Chondrocyte (in vitro differentiated cells): ENCODE measurements around the gene VWA3A. TPM values are rescaled to one million over a fixed set of nuclear protein-coding genes. Genes with fewer than 3 reads are reported as not detected.

Source experiments
- DNase-seq: peaks from one replicate; pipeline ENCODE4 v3.0.0; 2021; ENCODE audit warnings: mixed read lengths, low spot score
- H3K27ac Mint-ChIP-seq: one replicate; pipeline ENCODE4 v1.8.0; 2021; ENCODE audit warnings: mild to moderate bottlenecking, moderate library complexity, mixed read lengths; ENCODE audit not compliant: unreplicated experiment
- H3K27me3 Mint-ChIP-seq: 2 replicates; pipeline ENCODE4 v1.8.0; 2021; ENCODE audit warnings: low read depth, mixed read lengths
- H3K36me3 Mint-ChIP-seq: 2 replicates; pipeline ENCODE4 v1.8.0; 2021; ENCODE audit warnings: low read depth, mixed read lengths
- H3K4me1 Mint-ChIP-seq: 2 replicates; pipeline ENCODE4 v1.8.0; 2021; ENCODE audit warnings: low read depth, mild to moderate bottlenecking, mixed read lengths
- H3K4me3 Mint-ChIP-seq: one replicate; pipeline ENCODE4 v1.8.0; 2021; ENCODE audit warnings: mild to moderate bottlenecking, moderate library complexity, mixed read lengths; ENCODE audit not compliant: unreplicated experiment
- H3K9me3 Mint-ChIP-seq: 2 replicates; pipeline ENCODE4 v1.8.0; 2021; ENCODE audit warnings: low read depth, mixed read lengths
- CTCF ChIP-seq: fragments of 200-600 bp; sonication (generic); IDR thresholded peaks from 2 replicates; pipeline ENCODE4 v1.5.0; 2021; ENCODE audit warnings: antibody characterized with exemption, mild to moderate bottlenecking, moderate library complexity
- total RNA-seq: library from RNA; stranded (reverse); gene quantifications from 3 replicates; pipeline ENCODE4 v1.2.1, GENCODE V29; 2021

The VWA3A gene
- total RNA-seq, 1 donor from 2014 or later = not detected

GRCh38 chr16:22117609-22118008, 25.3 kb downstream of the VWA3A start:
- Mint-ChIP-seq H3K36me3 (no peaks in the 10 kb centered on the region), H3K27me3 (peaks cover 4% of the 10 kb centered on the region), H3K4me1 (no peaks in the 10 kb centered on the region), H3K27ac (no peak overlapping the region), H3K4me3 (no peak overlapping the region), H3K9me3 (no peaks in the 10 kb centered on the region)
- DNase-seq = no peak
- TF ChIP-seq CTCF = no peak

GRCh38 chr16:22120440-22120839, 28.1 kb downstream of the VWA3A start:
- H3K4me1 Mint-ChIP-seq = no peaks in the 10 kb centered on the region
- H3K9me3 Mint-ChIP-seq = no peaks in the 10 kb centered on the region
- no peak overlapping the region for H3K27ac Mint-ChIP-seq
- DNase-seq = no peak
- H3K36me3 Mint-ChIP-seq = no peaks in the 10 kb centered on the region
- H3K4me3 Mint-ChIP-seq = no peak overlapping the region
- H3K27me3 Mint-ChIP-seq = peaks cover 4% of the 10 kb centered on the region
- TF ChIP-seq CTCF = no peak

GRCh38 chr16:22122239-22122638, 29.9 kb downstream of the VWA3A start:
- no peaks in the 10 kb centered on the region for H3K36me3 Mint-ChIP-seq
- H3K27ac Mint-ChIP-seq = no peak overlapping the region
- DNase-seq = no peak
- no peaks in the 10 kb centered on the region for H3K4me1 Mint-ChIP-seq
- H3K9me3 Mint-ChIP-seq = no peaks in the 10 kb centered on the region
- H3K27me3 Mint-ChIP-seq = peaks cover 4% of the 10 kb centered on the region
- TF ChIP-seq CTCF = no peak
- H3K4me3 Mint-ChIP-seq = no peak overlapping the region

GRCh38 chr16:22123146-22123545, 30.8 kb downstream of the VWA3A start:
- TF ChIP-seq CTCF = no peak
- Mint-ChIP-seq H3K27me3 (peaks cover 11% of the 10 kb centered on the region), H3K27ac (no peak overlapping the region), H3K9me3 (no peaks in the 10 kb centered on the region), H3K36me3 (no peaks in the 10 kb centered on the region), H3K4me3 (no peak overlapping the region), H3K4me1 (no peaks in the 10 kb centered on the region)
- no peak for DNase-seq

GRCh38 chr16:22123759-22124490, 31.6 kb downstream of the VWA3A start:
- Mint-ChIP-seq H3K4me3 (no peak overlapping the region), H3K9me3 (peaks cover 5% of the 10 kb centered on the region), H3K27ac (no peak overlapping the region), H3K36me3 (no peaks in the 10 kb centered on the region), H3K27me3 (peaks cover 11% of the 10 kb centered on the region), H3K4me1 (no peaks in the 10 kb centered on the region)
- TF ChIP-seq CTCF = no peak
- no peak for DNase-seq
